NOMO-1 (cell line): ENCODE data around the gene CACNG4.
"Not testable (repeated sequence)": the region's sequence is repeated elsewhere in the genome, so short reads cannot be mapped to it uniquely, and the experiment has no call there.

Source experiments
- DNase-seq, 2 experiments: peaks; one replicate each; lab custom pipeline; 2025; ENCODE audit not compliant: unreplicated experiment in 2 of 2; lab: John Stamatoyannopoulos, UW

CACNG4 gene

GRCh38 chr17:66960613-66961012 lies 3.9 kb upstream of the CACNG4 start:
- DNase-seq, result no peak

GRCh38 chr17:66963521-66963908 lies 992 bp upstream of the CACNG4 start:
- DNase-seq, result no peak

DNA sequence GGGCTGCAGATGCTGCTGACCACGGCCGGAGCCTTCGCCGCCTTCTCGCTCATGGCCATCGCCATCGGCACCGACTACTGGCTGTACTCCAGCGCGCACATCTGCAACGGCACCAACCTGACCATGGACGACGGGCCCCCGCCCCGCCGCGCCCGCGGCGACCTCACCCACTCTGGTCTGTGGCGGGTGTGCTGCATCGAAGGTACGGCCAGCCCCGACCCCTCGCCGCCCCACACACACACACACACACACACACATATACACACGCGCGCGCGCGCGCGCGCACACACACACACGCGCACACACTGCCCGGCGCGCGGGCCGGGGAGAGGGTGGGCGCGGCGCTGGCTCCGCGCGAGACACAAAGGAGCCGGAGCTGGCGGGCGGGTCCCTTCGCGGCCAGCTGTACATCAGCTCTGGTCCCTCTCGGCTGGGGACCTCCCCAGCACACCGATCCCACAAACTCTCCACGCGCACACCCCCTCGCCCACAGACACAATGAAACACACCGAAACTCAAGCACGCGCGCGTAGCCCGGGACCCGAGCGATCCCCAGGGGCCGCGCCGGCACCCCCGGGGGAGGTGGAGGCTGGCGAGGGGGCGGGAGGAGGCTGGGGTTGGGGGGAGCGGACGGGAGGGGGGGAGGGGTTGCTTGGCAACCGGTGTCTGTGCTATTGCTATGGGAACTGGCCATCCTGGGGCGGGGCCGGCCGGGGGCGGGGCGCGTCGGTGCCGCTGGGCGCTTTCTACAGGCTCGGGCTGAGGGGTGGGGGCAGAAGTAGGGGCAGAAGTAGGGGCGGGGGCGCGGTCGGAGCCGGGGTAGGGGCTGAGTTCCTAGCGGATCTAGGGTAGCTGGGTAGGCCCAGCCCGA lies 658 bp downstream of the CACNG4 start:
- DNase-seq, result no peak

GRCh38 chr17:66965801-66966262 lies 1.3 kb downstream of the CACNG4 start:
- DNase-seq, result no peak

- no peak for DNase-seq
Observed at GRCh38 chr17:66966298-66966697, 1.8 kb downstream of the CACNG4 start.

GRCh38 chr17:66966704-66967418 lies 2.4 kb downstream of the CACNG4 start:
- no peak for DNase-seq

- DNase-seq, result no peak
Observed at GRCh38 chr17:66967837-66968543, 3.5 kb downstream of the CACNG4 start.

DNA sequence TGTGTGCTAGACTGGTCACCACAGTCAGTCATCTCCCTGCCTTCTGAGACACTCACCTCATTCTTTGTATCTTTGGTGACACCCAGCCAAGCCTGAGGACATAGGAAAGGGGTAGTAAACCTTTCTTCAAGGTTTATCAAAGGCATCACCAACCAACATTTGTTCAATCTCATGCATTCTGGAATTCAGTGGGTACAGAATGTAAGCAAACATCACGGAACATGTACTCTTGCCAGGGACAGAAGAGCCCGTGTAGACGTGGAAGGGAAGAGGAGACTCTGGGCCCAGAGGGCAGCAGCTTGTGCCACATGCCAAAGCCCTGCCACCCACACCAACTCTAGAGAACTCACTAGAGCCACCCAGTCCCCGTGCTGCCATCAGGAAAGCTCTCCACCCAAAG lies 4.4 kb downstream of the CACNG4 start:
- no peak for DNase-seq

DNA sequence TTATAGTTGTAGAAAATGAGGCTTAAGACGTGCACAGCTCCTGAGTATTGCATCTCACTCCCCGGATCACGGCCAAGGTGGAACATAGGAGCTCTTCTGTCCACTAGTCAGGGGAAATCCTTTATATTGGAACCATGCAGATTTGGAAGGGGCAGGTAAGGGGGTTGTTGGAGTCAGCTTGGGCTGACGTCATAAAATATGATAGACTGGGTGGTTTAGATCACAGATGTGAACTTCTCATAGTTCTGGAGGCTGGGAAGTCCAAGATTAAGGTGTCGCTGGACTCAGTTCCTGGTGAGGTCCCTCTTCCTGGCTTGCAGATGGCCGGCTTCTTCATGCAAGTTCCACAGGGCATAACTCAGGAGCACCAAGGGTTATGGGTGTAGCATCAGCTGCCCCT lies 5.6 kb downstream of the CACNG4 start:
- DNase-seq, result no peak

GRCh38 chr17:66970797-66971196 lies 6.3 kb downstream of the CACNG4 start:
- no peak for DNase-seq

GRCh38 chr17:66971264-66971663 lies 6.8 kb downstream of the CACNG4 start:
- no peak for DNase-seq

DNA sequence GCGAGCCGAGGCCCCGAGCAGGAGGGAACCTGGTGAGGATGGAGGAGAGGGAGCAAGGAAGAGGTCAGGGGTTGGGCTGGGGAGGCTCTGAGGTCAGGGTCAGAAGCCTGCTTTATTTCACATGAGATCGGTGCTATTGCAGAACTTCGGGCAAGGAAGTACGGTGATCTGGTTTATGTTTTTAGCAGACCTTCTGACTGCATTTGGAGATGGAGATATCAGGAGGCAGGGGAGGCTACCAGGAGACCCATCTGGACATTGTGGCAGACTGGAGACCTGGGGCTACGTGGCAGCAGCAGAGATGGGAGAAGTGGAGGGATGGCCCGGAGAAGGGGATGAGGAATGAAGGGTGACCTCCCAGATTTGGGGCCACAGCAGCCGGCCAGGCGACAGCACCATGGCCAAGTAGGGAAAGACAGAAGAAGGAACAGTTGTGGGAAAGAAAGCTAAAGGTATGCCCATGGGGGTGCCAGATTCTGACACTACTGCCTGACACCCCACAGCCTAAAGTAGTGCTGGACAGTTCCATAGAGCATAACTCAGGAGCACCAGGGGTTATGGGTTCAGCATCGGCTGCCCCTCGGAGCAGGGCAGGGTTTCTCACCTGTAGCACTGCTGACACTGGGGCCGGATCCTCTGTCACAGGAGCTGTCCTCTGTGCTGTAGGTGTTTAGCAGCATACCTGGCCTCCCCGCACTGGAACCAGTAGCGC lies 7.4 kb downstream of the CACNG4 start:
- no peak for DNase-seq

GRCh38 chr17:66972442-66972830 lies 7.9 kb downstream of the CACNG4 start:
- DNase-seq, result not testable (repeated sequence)

- no peak for DNase-seq
Observed at GRCh38 chr17:66975188-66975587, 10.7 kb downstream of the CACNG4 start.

DNA sequence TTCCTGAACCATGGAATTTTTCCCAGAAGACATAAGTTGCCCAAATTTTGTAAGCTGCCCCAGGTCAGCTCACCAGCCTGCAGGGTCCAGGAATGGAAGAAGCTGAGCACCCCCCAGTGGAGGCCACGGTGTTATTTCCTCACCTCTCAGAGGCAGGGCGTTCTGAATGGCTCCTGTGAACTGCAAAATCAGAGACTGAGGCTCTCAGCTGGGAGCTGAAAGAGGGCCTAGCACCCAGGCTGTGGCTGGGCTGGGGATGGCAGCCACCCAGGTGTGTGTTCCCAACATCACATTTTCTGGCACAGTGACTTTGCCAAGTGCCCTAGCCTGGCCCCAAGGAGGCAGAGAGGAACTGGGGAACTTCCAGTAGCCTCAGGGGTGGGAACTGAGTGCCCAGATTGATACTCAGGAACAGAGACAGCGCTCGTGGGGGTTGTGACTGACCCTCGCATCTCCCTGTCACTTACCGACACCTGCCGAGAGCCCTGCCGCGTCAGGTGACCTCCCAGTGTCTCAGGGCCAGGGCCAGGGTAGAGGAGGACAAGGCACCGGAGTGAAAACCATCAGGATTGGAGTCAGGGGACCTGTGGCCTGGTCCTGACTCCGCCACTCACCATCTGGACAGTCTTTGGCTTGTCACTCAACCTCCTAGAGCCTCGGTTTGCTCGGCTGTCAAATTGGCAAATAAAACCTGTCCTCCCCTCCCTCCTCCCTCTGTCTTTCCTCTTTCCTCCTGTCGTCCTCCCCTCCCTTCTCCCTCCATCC lies 11.3 kb downstream of the CACNG4 start:
- no peak for DNase-seq

DNA sequence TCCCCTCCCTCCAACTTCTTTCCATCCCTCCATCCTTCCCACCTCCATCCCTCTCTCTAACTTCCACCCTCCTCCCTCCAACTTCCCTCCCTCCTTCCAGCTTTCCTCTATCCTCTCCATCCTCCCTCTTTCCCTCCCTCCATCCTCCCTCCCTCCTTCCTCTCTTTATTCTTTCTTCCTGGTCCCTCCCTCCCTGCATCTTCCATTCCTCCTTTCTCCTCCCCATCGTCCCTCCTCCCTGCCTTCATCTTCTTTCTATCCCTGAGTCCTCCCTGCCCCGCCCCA lies 11.8 kb downstream of the CACNG4 start:
- no peak for DNase-seq

GRCh38 chr17:66976781-66977201 lies 12.3 kb downstream of the CACNG4 start:
- no peak for DNase-seq

DNA sequence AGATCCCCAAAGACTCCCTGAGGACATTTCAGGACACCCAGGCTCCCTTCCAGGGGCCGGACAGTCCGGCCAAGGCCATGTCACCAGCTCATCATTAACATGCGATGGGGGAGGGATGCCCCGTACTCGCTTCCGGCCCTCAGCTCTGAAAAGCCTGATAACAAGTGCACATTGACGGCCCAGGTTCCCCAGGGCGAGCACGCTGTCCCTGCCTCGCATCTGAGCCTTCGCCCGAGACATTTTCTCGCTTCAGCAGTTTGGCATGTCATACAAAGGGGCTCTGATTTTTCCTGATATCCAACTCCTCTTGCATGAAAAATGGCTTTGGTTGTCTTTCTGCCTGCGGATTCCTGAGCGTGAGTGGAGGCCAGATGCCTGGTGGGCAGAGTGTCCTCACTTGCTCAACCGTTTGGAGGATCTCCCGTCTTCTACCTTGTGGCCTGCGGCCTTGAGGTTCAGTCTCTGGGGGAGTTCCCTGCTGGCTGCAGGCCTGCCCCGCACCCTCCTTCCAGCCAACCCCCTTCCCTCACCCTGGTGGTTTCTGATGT lies 14.1 kb downstream of the CACNG4 start:
- no peak for DNase-seq

DNA sequence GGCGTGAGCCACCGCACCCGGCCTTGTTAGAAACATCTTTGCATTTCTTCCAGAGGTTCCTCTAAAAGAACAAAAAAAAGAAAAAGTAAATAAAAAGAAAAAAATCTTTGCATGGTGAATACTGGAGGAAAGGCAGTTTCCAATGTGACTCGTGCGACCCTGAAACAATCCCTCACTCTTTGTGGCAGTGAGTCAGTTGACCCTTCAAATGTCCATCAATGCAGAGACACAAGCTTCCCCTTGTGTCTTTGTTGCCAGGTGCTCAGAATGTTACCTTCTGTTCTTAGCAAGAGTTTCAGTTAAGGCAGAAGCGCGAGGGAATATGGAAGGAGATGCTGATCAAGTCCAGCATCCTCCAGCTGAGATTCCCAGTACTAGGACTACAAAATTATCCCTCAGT lies 16.4 kb downstream of the CACNG4 start:
- no peak for DNase-seq

- DNase-seq, result no peak
Observed at GRCh38 chr17:66981983-66982508, 17.5 kb downstream of the CACNG4 start.
